Trophoblast cell (in vitro differentiated cells and primary cell): ENCODE results near the gene CCDC3.
A peak's percentile ranks its signal among the peaks of the same experiment; 100 is the strongest.

ENCODE experiments used
- DNase-seq, 2 donors: peaks; one replicate each; pipeline ENCODE4 v3.0.0-alpha.2; 2016
- H2AFZ ChIP-seq: 2 replicates; pipeline ENCODE4 v1.6.1; 2013; ENCODE audit warnings: low read length, moderate library complexity, mild to moderate bottlenecking; ENCODE audit not compliant: insufficient read depth, poor library complexity
- H2AK5ac ChIP-seq: 2 replicates; pipeline ENCODE4 v1.6.1; 2013; ENCODE audit warnings: mild to moderate bottlenecking, low read length
- H2BK120ac ChIP-seq: 2 replicates; pipeline ENCODE4 v1.6.1; 2013; ENCODE audit warnings: low read length, mild to moderate bottlenecking, moderate library complexity; ENCODE audit not compliant: insufficient read depth, poor library complexity
- H2BK12ac ChIP-seq: 2 replicates; pipeline ENCODE4 v1.6.1; 2013; ENCODE audit warnings: mild to moderate bottlenecking, low read length, moderate library complexity
- H2BK5ac ChIP-seq: 2 replicates; pipeline ENCODE4 v1.6.1; 2013; ENCODE audit warnings: low read length, low read depth, moderate library complexity, mild to moderate bottlenecking; ENCODE audit not compliant: poor library complexity
- H3K14ac ChIP-seq: 2 replicates; pipeline ENCODE4 v1.6.1; 2013; ENCODE audit warnings: mild to moderate bottlenecking, low read length
- H3K18ac ChIP-seq: 2 replicates; pipeline ENCODE4 v1.6.1; 2013; ENCODE audit warnings: mild to moderate bottlenecking, low read length
- H3K23ac ChIP-seq: 2 replicates; pipeline ENCODE4 v1.6.1; 2013; ENCODE audit warnings: low read length
- H3K27ac ChIP-seq: 2 replicates; pipeline ENCODE4 v1.5.1; 2013; ENCODE audit warnings: low read depth, mild to moderate bottlenecking, inconsistent platforms, low read length, moderate library complexity
- H3K27me3 ChIP-seq: 2 replicates; pipeline ENCODE4 v1.6.1; 2013; ENCODE audit warnings: inconsistent platforms, mild to moderate bottlenecking, low read length, moderate library complexity; ENCODE audit not compliant: insufficient read depth
- H3K36me3 ChIP-seq, 2 experiments: 1 replicate in 1 of 2; 2 replicates in 1 of 2; pipeline ENCODE4 v1.6.1; 2013; ENCODE audit warnings: low read length in 2 of 2, mild to moderate bottlenecking in 2 of 2, moderate library complexity in 1 of 2; ENCODE audit not compliant: insufficient read depth in 2 of 2, control insufficient read depth in 1 of 2
- H3K4ac ChIP-seq: 2 replicates; pipeline ENCODE4 v1.6.1; 2013; ENCODE audit warnings: low read depth, mild to moderate bottlenecking, low read length, moderate library complexity
- H3K4me1 ChIP-seq, 2 experiments: 1 replicate in 1 of 2; 2 replicates in 1 of 2; pipeline ENCODE4 v1.6.1; 2013; ENCODE audit warnings: low read length in 2 of 2, mild to moderate bottlenecking in 2 of 2, moderate library complexity in 1 of 2; ENCODE audit not compliant: insufficient read depth in 2 of 2, control insufficient read depth in 1 of 2
- H3K4me2 ChIP-seq: 2 replicates; pipeline ENCODE4 v1.6.1; 2013; ENCODE audit warnings: inconsistent platforms, mild to moderate bottlenecking, low read length, moderate library complexity
- H3K4me3 ChIP-seq: 2 replicates; pipeline ENCODE4 v1.5.1; 2013; ENCODE audit warnings: mild to moderate bottlenecking, low read depth, low read length, inconsistent platforms
- H3K79me1 ChIP-seq: one replicate; pipeline ENCODE4 v1.6.1; 2013; ENCODE audit warnings: low read length
- H3K79me2 ChIP-seq: 2 replicates; pipeline ENCODE4 v1.6.1; 2013; ENCODE audit warnings: low read length, mild to moderate bottlenecking; ENCODE audit not compliant: control insufficient read depth, insufficient read depth, poor library complexity
- H3K9ac ChIP-seq: 2 replicates; pipeline ENCODE4 v1.6.1; 2013; ENCODE audit warnings: mild to moderate bottlenecking, low read length
- H3K9me3 ChIP-seq: 2 replicates; pipeline ENCODE4 v1.6.1; 2013; ENCODE audit warnings: low read depth, mild to moderate bottlenecking, control low read depth, inconsistent platforms, low read length; ENCODE audit not compliant: insufficient read depth
- H4K12ac ChIP-seq: 2 replicates; pipeline ENCODE4 v1.6.1; 2013; ENCODE audit warnings: low read depth, mild to moderate bottlenecking, low read length, moderate library complexity
- H4K8ac ChIP-seq: 2 replicates; pipeline ENCODE4 v1.6.1; 2013; ENCODE audit warnings: low read depth, mild to moderate bottlenecking, low read length, moderate library complexity
- H4K91ac ChIP-seq: one replicate; pipeline ENCODE4 v1.6.1; 2013; ENCODE audit warnings: low read depth, mild to moderate bottlenecking, low read length, moderate library complexity
- WGBS: extraction: QIAGEN DNeasy Blood & Tissue Kit; methylation state at CpG from one replicate; pipeline ENCODE4 v1.1.7; 2013; ENCODE audit warnings: missing lambda C conversion rate; ENCODE audit not compliant: insufficient read length, insufficient coverage; ENCODE audit errors: extremely low coverage; 5-methylcytosine and 5-hydroxymethylcytosine counted together

CCDC3 gene

DNA sequence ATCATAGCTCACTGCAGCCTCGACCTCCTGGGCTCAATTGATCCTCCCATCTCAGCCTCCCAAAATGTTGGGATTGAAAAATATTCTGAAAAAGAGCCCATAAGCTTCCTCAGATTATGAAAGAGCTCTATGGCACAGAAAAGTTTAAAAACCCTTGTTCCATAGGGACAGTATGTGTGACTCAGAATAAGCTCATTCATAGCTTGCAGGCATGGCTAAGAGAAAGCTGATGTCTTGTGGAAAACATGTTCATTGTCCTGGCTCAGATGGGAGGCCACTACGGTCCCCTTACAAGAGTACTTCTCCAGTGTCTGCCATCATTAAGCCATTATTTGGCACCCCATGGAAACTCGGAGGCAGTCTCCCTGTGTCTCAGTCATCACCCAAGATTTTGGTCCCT, 64.0 kb downstream of the CCDC3 start:
- Histone ChIP-seq H2BK12ac (no peak overlapping the region), H4K8ac (no peak overlapping the region), H3K4me2 (no peak overlapping the region), H3K9me3 (no peaks in the 10 kb centered on the region), H3K4ac (no peak overlapping the region), H3K18ac (no peak overlapping the region), H3K79me2 (no peaks in the 10 kb centered on the region), H3K23ac (no peak overlapping the region), H3K4me1 (no peaks in the 10 kb centered on the region), H3K14ac (no peak overlapping the region), H2AFZ (no peak overlapping the region), H2AK5ac (no peak overlapping the region), H3K27ac (no peak overlapping the region), H4K91ac (no peak overlapping the region), H2BK5ac (no peak overlapping the region), H3K4me3 (no peak overlapping the region), H3K27me3 (no peaks in the 10 kb centered on the region), H2BK120ac (no peak overlapping the region), H3K79me1 (no peaks in the 10 kb centered on the region), H3K36me3 (peaks cover 0 to 1% of the 10 kb centered on the region in 2 experiments), H3K9ac (no peak overlapping the region), H4K12ac (no peak overlapping the region)
- DNase-seq = peak in 1 of 2 donors; percentile 4
- no CpG with 5 or more reads among the region's 3 CpGs for WGBS

DNA sequence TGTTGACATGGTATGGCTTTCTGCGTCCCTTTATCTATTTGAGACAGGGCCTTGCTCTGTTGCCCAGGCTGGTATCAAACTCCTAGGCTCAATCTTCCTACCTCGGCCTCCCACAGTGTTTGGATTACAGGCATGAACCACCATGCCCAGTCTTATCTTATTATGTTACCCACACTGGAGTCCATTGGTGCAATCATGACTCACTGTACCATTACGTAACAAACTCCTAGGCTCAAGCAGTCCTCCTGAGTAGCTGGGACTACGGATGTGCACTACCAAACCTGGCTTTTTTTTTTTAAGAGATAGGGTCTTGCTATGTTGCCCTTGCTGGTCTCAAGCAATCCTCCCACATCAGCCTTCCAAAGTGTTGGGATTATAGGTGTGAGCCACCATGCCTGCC, 66.7 kb downstream of the CCDC3 start:
- Histone ChIP-seq H4K91ac (no peak overlapping the region), H3K9me3 (no peaks in the 10 kb centered on the region), H3K23ac (no peak overlapping the region), H3K14ac (no peak overlapping the region), H3K4ac (no peak overlapping the region), H2BK5ac (no peak overlapping the region), H3K79me2 (no peaks in the 10 kb centered on the region), H3K27me3 (no peaks in the 10 kb centered on the region), H3K79me1 (no peaks in the 10 kb centered on the region), H3K9ac (no peak overlapping the region), H3K4me3 (no peak overlapping the region), H3K18ac (no peak overlapping the region), H3K4me2 (no peak overlapping the region), H3K27ac (no peak overlapping the region), H3K4me1 (no peaks in the 10 kb centered on the region), H2BK12ac (no peak overlapping the region), H2BK120ac (no peak overlapping the region), H2AFZ (no peak overlapping the region), H4K8ac (no peak overlapping the region), H3K36me3 (no peaks in the 10 kb centered on the region), H4K12ac (no peak overlapping the region), H2AK5ac (no peak overlapping the region)
- peak; percentile 19 to 73 for DNase-seq
- WGBS = no CpG with 5 or more reads among the region's 4 CpGs

DNA sequence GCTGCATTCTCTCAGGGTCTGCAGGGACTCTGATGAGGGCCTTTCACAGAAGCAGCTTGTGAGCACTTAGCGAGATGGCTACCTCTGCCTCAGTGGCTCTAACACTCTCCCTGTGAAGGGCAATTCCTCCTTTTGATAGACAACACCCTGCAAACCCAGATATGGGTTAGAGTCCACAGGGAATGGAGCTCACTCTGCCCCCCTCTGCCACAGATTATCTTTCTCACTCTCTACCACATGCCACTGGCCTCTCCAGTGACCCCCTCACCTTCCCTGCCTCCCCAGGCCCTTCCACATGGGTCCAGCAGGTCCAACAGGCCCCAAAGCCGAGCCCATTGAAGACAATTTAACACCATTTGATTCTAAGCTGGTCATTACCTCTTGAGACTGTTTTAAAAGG, 72.1 kb downstream of the CCDC3 start:
- no peak overlapping the region for H2AK5ac ChIP-seq

DNA sequence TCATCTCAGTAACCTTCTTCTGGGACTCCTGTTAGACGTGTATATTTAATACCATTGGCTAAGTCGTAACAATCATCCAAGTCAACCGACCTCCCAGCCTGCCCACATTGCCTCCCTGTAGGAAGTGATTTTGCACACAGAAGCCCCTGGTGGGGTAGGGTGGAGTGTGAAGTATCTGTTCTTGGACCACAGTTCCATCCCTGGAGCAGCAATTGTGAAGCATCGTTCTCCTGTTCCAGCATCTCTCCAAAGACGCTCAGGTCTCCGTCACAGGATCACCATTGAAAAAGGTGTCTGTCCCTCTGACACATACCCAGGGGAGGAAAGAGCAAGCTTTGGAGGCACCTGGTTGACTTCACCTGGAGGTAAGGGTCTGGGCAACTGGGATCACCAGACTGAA, 72.9 kb downstream of the CCDC3 start:
- Histone ChIP-seq H4K12ac (no peak overlapping the region), H3K27me3 (no peaks in the 10 kb centered on the region), H3K79me1 (no peaks in the 10 kb centered on the region), H3K36me3 (no peaks in the 10 kb centered on the region), H2BK12ac (no peak overlapping the region), H3K23ac (no peak overlapping the region), H3K4me2 (no peak overlapping the region), H3K9ac (no peak overlapping the region), H2BK120ac (no peak overlapping the region), H3K4me3 (no peak overlapping the region), H3K79me2 (no peaks in the 10 kb centered on the region), H4K8ac (no peak overlapping the region), H3K14ac (no peak overlapping the region), H2AFZ (no peak overlapping the region), H2BK5ac (no peak overlapping the region), H4K91ac (no peak overlapping the region), H3K4ac (no peak overlapping the region), H2AK5ac (no peak overlapping the region), H3K27ac (no peak overlapping the region), H3K9me3 (no peaks in the 10 kb centered on the region), H3K4me1 (no peaks in the 10 kb centered on the region), H3K18ac (no peak overlapping the region)
- no CpG with 5 or more reads among the region's 6 CpGs for WGBS
- no peak for DNase-seq

More for the DNA sequence above, 72.1 kb downstream of the CCDC3 start:
- H2BK5ac ChIP-seq = no peak overlapping the region
- H3K4ac ChIP-seq = no peak overlapping the region
- H3K18ac ChIP-seq = no peak overlapping the region
- no peak overlapping the region for H3K9ac ChIP-seq
- H3K36me3 ChIP-seq = no peaks in the 10 kb centered on the region
- no peaks in the 10 kb centered on the region for H3K79me1 ChIP-seq
- no peaks in the 10 kb centered on the region for H3K79me2 ChIP-seq
- no peak overlapping the region for H2AFZ ChIP-seq
- WGBS = no CpG with 5 or more reads among the region's 2 CpGs
- no peak overlapping the region for H3K4me2 ChIP-seq
- H3K4me1 ChIP-seq = no peaks in the 10 kb centered on the region
- no peak overlapping the region for H4K91ac ChIP-seq
- H3K23ac ChIP-seq = no peak overlapping the region
- H2BK12ac ChIP-seq = no peak overlapping the region
- no peak overlapping the region for H4K8ac ChIP-seq
- H3K4me3 ChIP-seq = no peak overlapping the region
- H2BK120ac ChIP-seq = no peak overlapping the region
- H3K9me3 ChIP-seq = no peaks in the 10 kb centered on the region
- H4K12ac ChIP-seq = no peak overlapping the region
- H3K27ac ChIP-seq = no peak overlapping the region
- no peak for DNase-seq
- no peaks in the 10 kb centered on the region for H3K27me3 ChIP-seq
- no peak overlapping the region for H3K14ac ChIP-seq
